MM.1S (cell line): Measurements from ENCODE around the gene EGFL7.

Source experiments
- DNase-seq: peaks from one replicate; pipeline ENCODE4 v3.0.0-alpha.2; 2015
- H2AFZ ChIP-seq: fragments of 300-600 bp; sonication (generic); 2 replicates; pipeline ENCODE4 v1.6.0; 2016; ENCODE audit warnings: antibody characterized with exemption, low read length
- H3F3A ChIP-seq: fragments of 300-600 bp; sonication (generic); 2 replicates; pipeline ENCODE4 v1.6.1; 2016; ENCODE audit warnings: mild to moderate bottlenecking, antibody characterized with exemption, low read length, moderate library complexity, mixed read lengths; ENCODE audit not compliant: insufficient read depth
- H3K27ac ChIP-seq: fragments of 300-600 bp; sonication (generic); 2 replicates; pipeline ENCODE4 v1.5.1; 2016; ENCODE audit warnings: mild to moderate bottlenecking, low read length
- H3K27me3 ChIP-seq: fragments of 300-600 bp; sonication (generic); replicated peaks from 2 replicates; pipeline ENCODE4 v1.6.0; 2016; ENCODE audit warnings: low read length; ENCODE audit not compliant: insufficient read depth
- H3K36me3 ChIP-seq: fragments of 300-600 bp; sonication (generic); replicated peaks from 2 replicates; pipeline ENCODE4 v1.6.1; 2016; ENCODE audit warnings: mild to moderate bottlenecking, low read length, mixed read lengths; ENCODE audit not compliant: insufficient read depth
- H3K4me1 ChIP-seq: fragments of 300-600 bp; sonication (generic); 2 replicates; pipeline ENCODE4 v1.6.1; 2016; ENCODE audit warnings: low read length, mixed read lengths
- H3K4me2 ChIP-seq: fragments of 300-600 bp; sonication (generic); 2 replicates; pipeline ENCODE4 v1.6.0; 2016; ENCODE audit warnings: low read depth, low read length
- H3K4me3 ChIP-seq: fragments of 300-600 bp; sonication (generic); 2 replicates; pipeline ENCODE4 v1.5.1; 2016; ENCODE audit warnings: low read length, mixed read lengths
- H3K79me2 ChIP-seq: fragments of 300-600 bp; sonication (generic); 2 replicates; pipeline ENCODE4 v1.6.1; 2016; ENCODE audit warnings: mixed run types, low read length, mixed read lengths
- H3K9ac ChIP-seq: fragments of 300-600 bp; sonication (generic); 2 replicates; pipeline ENCODE4 v1.6.1; 2016; ENCODE audit warnings: low read length, mixed read lengths
- H3K9me2 ChIP-seq: fragments of 300-600 bp; sonication (generic); replicated peaks from 2 replicates; pipeline ENCODE4 v1.6.1; 2016; ENCODE audit warnings: mild to moderate bottlenecking, low read length, mixed read lengths; ENCODE audit not compliant: insufficient read depth
- H3K9me3 ChIP-seq: fragments of 300-600 bp; sonication (generic); replicated peaks from 2 replicates; pipeline ENCODE4 v1.6.1; 2016; ENCODE audit warnings: mild to moderate bottlenecking, low read length, mixed read lengths; ENCODE audit not compliant: insufficient read depth
- H4K20me1 ChIP-seq: fragments of 300-600 bp; sonication (generic); 2 replicates; pipeline ENCODE4 v1.6.1; 2016; ENCODE audit warnings: mild to moderate bottlenecking, low read length, moderate library complexity, mixed read lengths; ENCODE audit not compliant: insufficient read depth
- EZH2 ChIP-seq: fragments of 300-600 bp; sonication (generic); optimal IDR thresholded peaks from 2 replicates; pipeline ENCODE3; 2017; ENCODE audit warnings: low read depth, mild to moderate bottlenecking, antibody characterized with exemption, low read length, mixed read lengths
- EZH2phosphoT487 ChIP-seq: fragments of 300-600 bp; sonication (generic); IDR thresholded peaks from 2 replicates; pipeline ENCODE4 v1.6.1; 2018; ENCODE audit warnings: antibody characterized with exemption, low read length
- TF ChIP-seq, protein P1 (sequence below): fragments of 300-600 bp; sonication (generic); IDR thresholded peaks from 2 replicates; pipeline ENCODE4 v1.5.1; 2016; ENCODE audit warnings: antibody characterized with exemption, low read length, mixed read lengths

Gene EGFL7

DNA sequence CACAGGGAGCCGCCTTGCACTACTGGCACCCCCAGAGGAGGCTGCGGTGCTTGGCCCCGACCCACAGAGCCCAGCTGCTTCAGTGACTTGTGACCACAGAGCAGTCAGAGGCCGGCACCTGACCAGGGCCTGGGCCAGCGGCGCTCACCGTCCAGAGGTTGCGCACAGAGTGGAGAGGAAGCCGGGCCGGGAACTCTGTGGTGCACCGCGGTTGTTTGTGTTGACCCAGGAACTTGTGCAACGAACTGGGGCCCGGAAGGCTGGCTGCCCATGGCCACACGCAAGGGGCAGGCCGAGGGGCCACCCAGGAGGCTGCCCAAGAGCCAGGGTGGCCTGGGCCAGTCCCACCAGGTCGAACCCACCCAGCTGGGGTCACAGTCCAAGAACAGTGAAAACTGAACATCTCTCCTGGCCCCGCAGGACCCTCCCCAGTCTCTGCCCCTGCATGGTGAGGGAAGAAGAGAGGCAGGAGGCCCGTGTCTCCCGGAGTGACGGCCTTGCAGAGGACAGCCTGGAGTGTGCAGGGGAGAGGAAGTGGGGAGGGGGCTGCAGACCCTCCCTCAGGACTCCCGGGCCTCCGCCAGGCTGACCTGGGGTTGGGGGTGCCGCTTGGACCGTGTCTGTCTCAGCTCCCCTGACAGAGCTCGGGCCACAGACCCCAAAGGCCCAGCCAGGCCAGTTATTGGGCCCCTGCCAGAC, 42.8 kb upstream of the EGFL7 start:
- Histone ChIP-seq H3K9me3 (no peaks in the 10 kb centered on the region), H3K4me2 (no peak overlapping the region), H3K4me3 (no peak overlapping the region), H3K9me2 (no peaks in the 10 kb centered on the region), H3K9ac (no peak overlapping the region), H3F3A (no peaks in the 10 kb centered on the region), H2AFZ (no peak overlapping the region), H3K79me2 (no peaks in the 10 kb centered on the region), H4K20me1 (no peaks in the 10 kb centered on the region), H3K4me1 (no peaks in the 10 kb centered on the region), H3K36me3 (no peaks in the 10 kb centered on the region), H3K27me3 (peaks cover 90% of the 10 kb centered on the region), H3K27ac (no peak overlapping the region)
- TF ChIP-seq EZH2phosphoT487 (no peak), EZH2 (no peak)
- TF ChIP-seq, protein P1, sequence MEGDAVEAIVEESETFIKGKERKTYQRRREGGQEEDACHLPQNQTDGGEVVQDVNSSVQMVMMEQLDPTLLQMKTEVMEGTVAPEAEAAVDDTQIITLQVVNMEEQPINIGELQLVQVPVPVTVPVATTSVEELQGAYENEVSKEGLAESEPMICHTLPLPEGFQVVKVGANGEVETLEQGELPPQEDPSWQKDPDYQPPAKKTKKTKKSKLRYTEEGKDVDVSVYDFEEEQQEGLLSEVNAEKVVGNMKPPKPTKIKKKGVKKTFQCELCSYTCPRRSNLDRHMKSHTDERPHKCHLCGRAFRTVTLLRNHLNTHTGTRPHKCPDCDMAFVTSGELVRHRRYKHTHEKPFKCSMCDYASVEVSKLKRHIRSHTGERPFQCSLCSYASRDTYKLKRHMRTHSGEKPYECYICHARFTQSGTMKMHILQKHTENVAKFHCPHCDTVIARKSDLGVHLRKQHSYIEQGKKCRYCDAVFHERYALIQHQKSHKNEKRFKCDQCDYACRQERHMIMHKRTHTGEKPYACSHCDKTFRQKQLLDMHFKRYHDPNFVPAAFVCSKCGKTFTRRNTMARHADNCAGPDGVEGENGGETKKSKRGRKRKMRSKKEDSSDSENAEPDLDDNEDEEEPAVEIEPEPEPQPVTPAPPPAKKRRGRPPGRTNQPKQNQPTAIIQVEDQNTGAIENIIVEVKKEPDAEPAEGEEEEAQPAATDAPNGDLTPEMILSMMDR = no peak
- no peak for DNase-seq

DNA sequence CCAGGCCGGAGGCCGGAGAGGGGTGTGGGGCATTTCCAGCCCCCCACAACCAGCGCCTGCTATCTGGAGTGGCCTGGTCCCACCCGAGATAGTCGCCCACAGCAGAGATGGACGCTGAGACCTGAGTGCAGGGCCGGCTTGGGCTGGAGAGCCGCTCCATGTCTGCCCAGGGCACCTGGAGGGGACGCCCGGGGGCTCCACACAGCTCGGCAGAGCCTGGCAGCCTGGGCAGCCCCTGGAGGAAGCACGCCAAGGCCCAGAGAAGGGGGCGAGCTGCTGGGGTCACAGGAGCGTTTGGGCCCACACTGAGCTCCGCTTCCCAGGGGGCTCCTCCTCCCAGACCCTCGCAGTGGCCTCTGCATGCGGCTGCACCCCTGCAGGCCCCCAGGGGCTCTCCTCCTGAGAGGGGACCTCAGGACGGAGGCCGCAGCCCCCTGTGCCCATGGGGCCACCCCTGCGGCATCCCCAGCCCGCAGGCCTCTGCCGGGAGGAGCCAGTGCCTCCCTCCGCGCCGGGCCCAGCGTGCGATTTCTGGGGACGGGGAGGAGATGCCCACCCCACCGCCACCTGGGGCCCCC, 42.2 kb upstream of the EGFL7 start:
- H4K20me1 ChIP-seq = no peaks in the 10 kb centered on the region
- TF ChIP-seq, protein P1 = no peak
- no peak for TF ChIP-seq EZH2phosphoT487
- no peak for TF ChIP-seq EZH2
- H3K9me3 ChIP-seq = no peaks in the 10 kb centered on the region
- no peaks in the 10 kb centered on the region for H3K4me1 ChIP-seq
- no peak overlapping the region for H3K27ac ChIP-seq
- H3K4me3 ChIP-seq = no peak overlapping the region
- no peaks in the 10 kb centered on the region for H3K79me2 ChIP-seq
- H3K9ac ChIP-seq = no peak overlapping the region
- no peak for DNase-seq
- no peak overlapping the region for H3K4me2 ChIP-seq
- H3K27me3 ChIP-seq = peaks cover 90% of the 10 kb centered on the region
- H3K36me3 ChIP-seq = no peaks in the 10 kb centered on the region
- no peaks in the 10 kb centered on the region for H3F3A ChIP-seq
- no peak overlapping the region for H2AFZ ChIP-seq
- H3K9me2 ChIP-seq = no peaks in the 10 kb centered on the region

DNA sequence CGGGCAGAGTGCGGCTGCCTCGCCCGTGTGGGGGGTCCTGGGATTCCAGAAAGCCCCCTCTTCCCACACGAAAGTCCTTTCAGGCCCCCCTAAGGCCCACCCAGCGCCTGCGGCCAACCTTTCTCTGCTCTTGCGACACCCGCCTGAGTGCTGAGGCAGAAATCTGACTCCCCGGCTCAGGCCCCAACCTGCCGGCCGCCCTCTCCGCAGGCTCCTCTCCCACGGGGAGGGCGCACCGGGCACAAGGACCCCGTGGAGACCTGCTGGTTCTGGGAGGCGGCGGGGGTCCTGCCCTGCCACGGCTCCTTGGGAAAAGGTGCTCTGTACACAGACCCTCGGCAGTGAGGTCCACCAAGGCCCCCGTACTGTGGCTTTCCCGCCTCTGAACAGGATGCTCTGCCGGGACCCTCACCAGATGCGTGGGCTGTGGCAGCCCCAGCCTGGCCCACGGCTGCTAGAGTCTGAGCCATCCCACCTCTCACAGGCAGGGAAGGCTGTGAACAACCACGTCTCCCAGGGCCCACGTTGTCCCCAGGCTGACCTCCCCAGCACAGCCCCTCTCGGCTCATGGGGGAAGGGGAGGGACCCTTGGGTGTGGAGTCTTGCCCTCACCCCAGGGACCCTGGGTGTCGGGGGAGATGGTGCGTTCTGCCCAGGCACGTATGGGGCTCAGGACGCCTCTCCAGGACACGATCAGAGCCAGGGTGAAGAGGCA, 41.5 kb upstream of the EGFL7 start:
- H3F3A ChIP-seq = no peaks in the 10 kb centered on the region
- no peak for DNase-seq
- H3K9me3 ChIP-seq = no peaks in the 10 kb centered on the region
- H3K36me3 ChIP-seq = no peaks in the 10 kb centered on the region
- H3K4me2 ChIP-seq = no peak overlapping the region
- no peak overlapping the region for H3K4me3 ChIP-seq
- TF ChIP-seq EZH2phosphoT487 (no peak), EZH2 (no peak)
- TF ChIP-seq, protein P1 = no peak
- no peak overlapping the region for H3K9ac ChIP-seq
- H3K79me2 ChIP-seq = no peaks in the 10 kb centered on the region
- no peaks in the 10 kb centered on the region for H3K4me1 ChIP-seq
- H3K27me3 ChIP-seq = peaks cover 90% of the 10 kb centered on the region
- H3K27ac ChIP-seq = no peak overlapping the region
- no peak overlapping the region for H2AFZ ChIP-seq
- no peaks in the 10 kb centered on the region for H4K20me1 ChIP-seq
- H3K9me2 ChIP-seq = no peaks in the 10 kb centered on the region
